Measurements from ENCODE around the gene MGAT5B. TPM values are rescaled to one million over a fixed set of nuclear protein-coding genes. Genes with fewer than 3 reads are reported as not detected.

The MGAT5B gene
- total and polyA plus RNA-seq, 9 of the 15 experiments (the other 6 are each of a cell fraction or from before 2014, with no cell fraction given): 0.09 to 0.43 (median 0.18) TPM; not detected in 4

DNA sequence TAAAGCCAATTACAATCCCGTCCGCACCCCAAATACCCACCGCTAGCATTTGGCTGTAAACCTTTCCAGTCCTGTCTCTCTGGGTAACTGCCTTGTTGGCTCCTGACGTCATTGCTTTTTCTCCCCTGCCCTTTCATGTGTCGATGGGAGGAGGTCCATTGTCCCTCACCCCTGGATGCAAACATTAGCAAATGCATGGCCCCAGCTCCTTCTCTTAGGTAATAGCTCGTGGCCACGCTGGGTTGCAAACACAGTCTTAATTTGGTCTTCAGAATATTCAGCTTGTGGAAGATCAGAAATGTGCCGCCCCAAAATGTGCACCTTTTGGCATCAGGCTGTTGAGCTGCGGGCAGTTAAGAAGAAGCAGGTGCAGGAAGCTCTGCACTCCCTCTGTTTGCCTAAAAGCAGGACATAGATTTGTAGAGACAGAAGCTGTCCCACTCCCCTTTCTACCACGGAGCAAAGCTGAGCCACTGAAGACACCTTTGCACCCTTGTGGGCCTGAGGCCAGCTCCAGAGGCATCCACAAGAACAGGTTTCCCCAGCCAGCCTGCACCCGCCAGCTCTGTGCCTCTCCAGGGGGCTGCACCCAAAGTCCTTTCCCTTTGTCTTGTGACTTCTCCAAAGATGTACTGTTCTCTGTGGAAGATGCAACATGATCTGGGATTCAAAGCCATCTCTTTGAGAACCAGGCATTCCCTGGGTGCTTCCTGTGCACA lies 127.3 kb downstream of the MGAT5B start:
- no peak overlapping the region for H3K4me2 ChIP-seq (ENCODE audit: insufficient read depth, low read length)
- H3K9me3 ChIP-seq (replicated peaks; ENCODE audit: control insufficient read depth, insufficient read depth, low read depth, low read length): no peaks in the 10 kb centered on the region
- FAIRE-seq (no peak), DNase-seq (ENCODE audit: extremely low read depth in 1 of 4, low spot score in 3 of 4) (no peak), ATAC-seq (no peak)
- H3K27ac ChIP-seq (ENCODE audit: extremely low read depth, low read depth, low read length): no peak overlapping the region
- in situ Hi-C loops (cut with MboI): no loop called here
- no peaks in the 10 kb centered on the region for H3K4me1 ChIP-seq (replicated peaks in 1 of 2; ENCODE audit: control insufficient read depth in 2 of 2, insufficient read depth in 2 of 2, low read length in 2 of 2)
- H4K20me1 ChIP-seq (replicated peaks; ENCODE audit: control insufficient read depth, insufficient read depth, low read length): no peaks in the 10 kb centered on the region
- BruUV-seq (replicated peaks): no TSS peak
- no peaks in the 10 kb centered on the region for H3K79me2 ChIP-seq (ENCODE audit: control insufficient read depth, insufficient read depth, low read length)
- no peak overlapping the region for H2AFZ ChIP-seq (ENCODE audit: low read depth, low read length)
- no peak for TF ChIP-seq ZNF444 (CRISPR knock-in tag; IDR thresholded peaks at IDR 0.05)
- no peak for TF ChIP-seq PYGO2 (tag; IDR thresholded peaks at IDR 0.05)
- TF ChIP-seq, protein P1, sequence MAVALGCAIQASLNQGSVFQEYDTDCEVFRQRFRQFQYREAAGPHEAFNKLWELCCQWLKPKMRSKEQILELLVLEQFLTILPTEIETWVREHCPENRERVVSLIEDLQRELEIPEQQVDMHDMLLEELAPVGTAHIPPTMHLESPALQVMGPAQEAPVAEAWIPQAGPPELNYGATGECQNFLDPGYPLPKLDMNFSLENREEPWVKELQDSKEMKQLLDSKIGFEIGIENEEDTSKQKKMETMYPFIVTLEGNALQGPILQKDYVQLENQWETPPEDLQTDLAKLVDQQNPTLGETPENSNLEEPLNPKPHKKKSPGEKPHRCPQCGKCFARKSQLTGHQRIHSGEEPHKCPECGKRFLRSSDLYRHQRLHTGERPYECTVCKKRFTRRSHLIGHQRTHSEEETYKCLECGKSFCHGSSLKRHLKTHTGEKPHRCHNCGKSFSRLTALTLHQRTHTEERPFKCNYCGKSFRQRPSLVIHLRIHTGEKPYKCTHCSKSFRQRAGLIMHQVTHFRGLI (CRISPR knock-in tag; IDR thresholded peaks at IDR 0.05): no peak
- TF ChIP-seq PRPF4 (IDR thresholded peaks at IDR 0.05; ENCODE audit: insufficient read depth, low read depth, low read length, poor library complexity, severe bottlenecking): no peak
- TF ChIP-seq ZNF785 (CRISPR knock-in tag; IDR thresholded peaks at IDR 0.05): no peak
- no peak for TF ChIP-seq CHCHD3 (CRISPR knock-in tag; IDR thresholded peaks at IDR 0.05)
- TF ChIP-seq, protein P2, sequence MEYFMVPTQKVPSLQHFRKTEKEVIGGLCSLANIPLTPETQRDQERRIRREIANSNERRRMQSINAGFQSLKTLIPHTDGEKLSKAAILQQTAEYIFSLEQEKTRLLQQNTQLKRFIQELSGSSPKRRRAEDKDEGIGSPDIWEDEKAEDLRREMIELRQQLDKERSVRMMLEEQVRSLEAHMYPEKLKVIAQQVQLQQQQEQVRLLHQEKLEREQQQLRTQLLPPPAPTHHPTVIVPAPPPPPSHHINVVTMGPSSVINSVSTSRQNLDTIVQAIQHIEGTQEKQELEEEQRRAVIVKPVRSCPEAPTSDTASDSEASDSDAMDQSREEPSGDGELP (CRISPR knock-in tag; IDR thresholded peaks at IDR 0.05; ENCODE audit: borderline replicate concordance): no peak
- TF ChIP-seq ARID1B (IDR thresholded peaks at IDR 0.05): no peak
- no peak for TF ChIP-seq EP400 (IDR thresholded peaks at IDR 0.05)
- no peak for TF ChIP-seq MEF2A (IDR thresholded peaks at IDR 0.05; ENCODE audit: control insufficient read depth, low read depth, low read length)
- no peak for TF ChIP-seq ZNF79 (CRISPR knock-in tag; IDR thresholded peaks at IDR 0.05; ENCODE audit: low read depth)
- TF ChIP-seq ZNF77 (CRISPR knock-in tag; IDR thresholded peaks at IDR 0.05): no peak
- TF ChIP-seq, protein P3, sequence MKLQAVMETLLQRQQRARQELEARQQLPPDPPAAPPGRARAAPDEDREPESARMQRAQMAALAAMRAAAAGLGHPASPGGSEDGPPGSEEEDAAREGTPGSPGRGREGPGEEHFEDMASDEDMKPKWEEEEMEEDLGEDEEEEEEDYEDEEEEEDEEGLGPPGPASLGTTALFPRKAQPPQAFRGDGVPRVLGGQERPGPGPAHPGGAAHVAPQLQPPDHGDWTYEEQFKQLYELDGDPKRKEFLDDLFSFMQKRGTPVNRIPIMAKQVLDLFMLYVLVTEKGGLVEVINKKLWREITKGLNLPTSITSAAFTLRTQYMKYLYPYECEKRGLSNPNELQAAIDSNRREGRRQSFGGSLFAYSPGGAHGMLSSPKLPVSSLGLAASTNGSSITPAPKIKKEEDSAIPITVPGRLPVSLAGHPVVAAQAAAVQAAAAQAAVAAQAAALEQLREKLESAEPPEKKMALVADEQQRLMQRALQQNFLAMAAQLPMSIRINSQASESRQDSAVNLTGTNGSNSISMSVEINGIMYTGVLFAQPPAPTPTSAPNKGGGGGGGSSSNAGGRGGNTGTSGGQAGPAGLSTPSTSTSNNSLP (IDR thresholded peaks at IDR 0.05; ENCODE audit: borderline replicate concordance, low read depth, low read length): no peak
- no peak for TF ChIP-seq ZNF561 (CRISPR knock-in tag; conservative IDR thresholded peaks at IDR 0.05)
- TF ChIP-seq CSDE1 (IDR thresholded peaks at IDR 0.05): no peak
- no peak for TF ChIP-seq FUS (optimal IDR thresholded peaks at IDR 0.05; ENCODE audit: low read depth, low read length)
- TF ChIP-seq, protein P4, sequence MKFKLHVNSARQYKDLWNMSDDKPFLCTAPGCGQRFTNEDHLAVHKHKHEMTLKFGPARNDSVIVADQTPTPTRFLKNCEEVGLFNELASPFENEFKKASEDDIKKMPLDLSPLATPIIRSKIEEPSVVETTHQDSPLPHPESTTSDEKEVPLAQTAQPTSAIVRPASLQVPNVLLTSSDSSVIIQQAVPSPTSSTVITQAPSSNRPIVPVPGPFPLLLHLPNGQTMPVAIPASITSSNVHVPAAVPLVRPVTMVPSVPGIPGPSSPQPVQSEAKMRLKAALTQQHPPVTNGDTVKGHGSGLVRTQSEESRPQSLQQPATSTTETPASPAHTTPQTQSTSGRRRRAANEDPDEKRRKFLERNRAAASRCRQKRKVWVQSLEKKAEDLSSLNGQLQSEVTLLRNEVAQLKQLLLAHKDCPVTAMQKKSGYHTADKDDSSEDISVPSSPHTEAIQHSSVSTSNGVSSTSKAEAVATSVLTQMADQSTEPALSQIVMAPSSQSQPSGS (CRISPR knock-in tag; IDR thresholded peaks at IDR 0.05): no peak
- peaks cover 33 to 74% of the 10 kb centered on the region in 2 experiments; a peak in 4 of 5 replicates for H3K27me3 ChIP-seq (ENCODE audit: control insufficient read depth in 2 of 2, insufficient read depth in 2 of 2, low read length in 2 of 2)
- no peak overlapping the region for H3K9ac ChIP-seq (ENCODE audit: insufficient read depth in 1 of 2, low read depth in 2 of 2, low read length in 2 of 2)
- no peak overlapping the region for H3K4me3 ChIP-seq
- 6% methylated on average over 10 of the region's 11 CpGs for WGBS (ENCODE audit: insufficient coverage, low coverage, missing lambda C conversion rate)
- H3K9me1 ChIP-seq (ENCODE audit: control insufficient read depth, insufficient read depth, low read length): no peaks in the 10 kb centered on the region
- H3K36me3 ChIP-seq (ENCODE audit: control insufficient read depth, insufficient read depth, low read length): no peaks in the 10 kb centered on the region
- POLR2A ChIA-PET: no interaction called here
- CTCF ChIA-PET (ENCODE audit: low intra/inter-chr PET ratio): no interaction called here
- intact Hi-C loops (cut with micrococcal nuclease): no loop called here
